HG03571 (cell line): ENCODE data around the gene SPOCK3.

ENCODE experiments used
- ATAC-seq: cut with Tn5 transposase; IDR thresholded peaks from one replicate; pipeline ENCODE4 v1.9.1; 2021; ENCODE audit not compliant: unreplicated experiment

Gene SPOCK3

GRCh38 chr4:167176723-167177367 lies 57.4 kb downstream of the SPOCK3 start:
- no peak for ATAC-seq

- ATAC-seq: no peak
These were observed 62.4 kb downstream of the SPOCK3 start for GRCh38 chr4:167171928-167172327.

GRCh38 chr4:167168611-167169010 lies 65.7 kb downstream of the SPOCK3 start:
- ATAC-seq: no peak

GRCh38 chr4:167150587-167150986 lies 83.7 kb downstream of the SPOCK3 start:
- ATAC-seq: no peak

- no peak for ATAC-seq
These were observed 89.7 kb downstream of the SPOCK3 start for GRCh38 chr4:167144605-167145004.

GRCh38 chr4:167143018-167143417 lies 91.3 kb downstream of the SPOCK3 start:
- no peak for ATAC-seq

- ATAC-seq: no peak
These were observed 98.0 kb downstream of the SPOCK3 start for GRCh38 chr4:167136270-167136669.

- ATAC-seq: no peak
These were observed 105.1 kb downstream of the SPOCK3 start for GRCh38 chr4:167129146-167129545.

GRCh38 chr4:167119392-167119791 lies 114.9 kb downstream of the SPOCK3 start:
- no peak for ATAC-seq

GRCh38 chr4:167117273-167117672 lies 117.0 kb downstream of the SPOCK3 start:
- no peak for ATAC-seq

GRCh38 chr4:167114416-167114971 lies 119.8 kb downstream of the SPOCK3 start:
- ATAC-seq: no peak

- no peak for ATAC-seq
These were observed 122.7 kb downstream of the SPOCK3 start for GRCh38 chr4:167111622-167112021.

- no peak for ATAC-seq
These were observed 123.2 kb downstream of the SPOCK3 start for GRCh38 chr4:167111092-167111491.

- no peak for ATAC-seq
These were observed 124.4 kb downstream of the SPOCK3 start for GRCh38 chr4:167109859-167110258.

- no peak for ATAC-seq
These were observed 128.4 kb downstream of the SPOCK3 start for GRCh38 chr4:167105857-167106256.

- ATAC-seq: no peak
These were observed 131.8 kb downstream of the SPOCK3 start for GRCh38 chr4:167102475-167102874.

GRCh38 chr4:167101035-167101434 lies 133.3 kb downstream of the SPOCK3 start:
- ATAC-seq: no peak

- no peak for ATAC-seq
These were observed 134.2 kb downstream of the SPOCK3 start for GRCh38 chr4:167100120-167100519.

GRCh38 chr4:167088115-167088514 lies 146.2 kb downstream of the SPOCK3 start:
- ATAC-seq: no peak

- ATAC-seq: no peak
These were observed 150.0 kb downstream of the SPOCK3 start for GRCh38 chr4:167084321-167084720.

- no peak for ATAC-seq
These were observed 154.5 kb downstream of the SPOCK3 start for GRCh38 chr4:167079762-167080161.

GRCh38 chr4:167052631-167053091 lies 181.6 kb downstream of the SPOCK3 start:
- no peak for ATAC-seq

GRCh38 chr4:167049257-167049656 lies 185.0 kb downstream of the SPOCK3 start:
- ATAC-seq: no peak
